GM23338 (cell line): ENCODE measurements around the gene KDM6A. TPM values are rescaled to one million over a fixed set of nuclear protein-coding genes. Genes with fewer than 3 reads are reported as not detected.
"Not testable (repeated sequence)": the region's sequence is repeated elsewhere in the genome, so short reads cannot be mapped to it uniquely, and the experiment has no call there.

Source experiments
- ATAC-seq: fragments of 200-7000 bp; cut with Tn5 transposase; 3 replicates; pipeline ENCODE4 v1.9.1; 2020
- DNase-seq: peaks from one replicate; pipeline ENCODE4 v3.0.0-alpha.2; 2015; ENCODE audit warnings: low spot score
- H2AFZ ChIP-seq: fragments of 200-600 bp; sonication (generic); 2 replicates; pipeline ENCODE4 v1.8.0; 2016; ENCODE audit warnings: antibody characterized with exemption, mild to moderate bottlenecking, moderate library complexity
- H3F3A ChIP-seq: fragments of 200-600 bp; sonication (generic); replicated peaks from 2 replicates; pipeline ENCODE4 v1.8.0; 2017; ENCODE audit warnings: antibody characterized with exemption, mixed run types, low read depth
- H3K27ac ChIP-seq: fragments of 200-600 bp; sonication (generic); 2 replicates; pipeline ENCODE4 v1.6.1; 2016; ENCODE audit warnings: low read depth
- H3K27me3 ChIP-seq: fragments of 200-600 bp; sonication (generic); 2 replicates; pipeline ENCODE4 v1.8.0; 2016; ENCODE audit warnings: mild to moderate bottlenecking, mixed run types, moderate library complexity; ENCODE audit not compliant: insufficient read depth
- H3K36me3 ChIP-seq: fragments of 200-600 bp; sonication (generic); 2 replicates; pipeline ENCODE4 v1.8.0; 2016; ENCODE audit warnings: mild to moderate bottlenecking; ENCODE audit not compliant: insufficient read depth
- H3K4me1 ChIP-seq: fragments of 200-600 bp; sonication (generic); 2 replicates; pipeline ENCODE4 v1.8.0; 2016; ENCODE audit warnings: mild to moderate bottlenecking, moderate library complexity; ENCODE audit not compliant: insufficient read depth
- H3K4me2 ChIP-seq: fragments of 200-600 bp; sonication (generic); 2 replicates; pipeline ENCODE4 v1.7.1; 2017; ENCODE audit warnings: mixed run types
- H3K4me3 ChIP-seq: fragments of 200-600 bp; sonication (generic); 2 replicates; pipeline ENCODE4 v1.6.1; 2016; ENCODE audit warnings: mixed run types
- H3K79me2 ChIP-seq: fragments of 200-600 bp; sonication (generic); replicated peaks from 2 replicates; pipeline ENCODE4 v1.8.0; 2017; ENCODE audit warnings: mild to moderate bottlenecking; ENCODE audit not compliant: insufficient read depth
- H3K9me2 ChIP-seq: fragments of 200-600 bp; sonication (generic); 2 replicates; pipeline ENCODE4 v1.8.0; 2017; ENCODE audit not compliant: insufficient read depth
- H4K20me1 ChIP-seq: fragments of 200-600 bp; sonication (generic); replicated peaks from 2 replicates; pipeline ENCODE4 v1.8.0; 2017; ENCODE audit warnings: mild to moderate bottlenecking; ENCODE audit not compliant: insufficient read depth
- H3K27ac Mint-ChIP-seq: 2 replicates; pipeline ENCODE4 v1.8.0; 2020; ENCODE audit warnings: inconsistent platforms, mild to moderate bottlenecking, moderate library complexity, mixed read lengths
- H3K27me3 Mint-ChIP-seq: 3 replicates; pipeline ENCODE4 v1.8.0; 2022; ENCODE audit warnings: low read depth, mild to moderate bottlenecking, moderate library complexity, mixed read lengths, inconsistent platforms; ENCODE audit not compliant: insufficient read depth, poor library complexity
- H3K36me3 Mint-ChIP-seq: 3 replicates; pipeline ENCODE4 v1.8.0; 2021; ENCODE audit warnings: low read depth, mild to moderate bottlenecking, inconsistent platforms, moderate library complexity, mixed read lengths
- H3K4me1 Mint-ChIP-seq: 3 replicates; pipeline ENCODE4 v1.8.0; 2020; ENCODE audit warnings: mild to moderate bottlenecking, inconsistent platforms, mixed read lengths
- H3K4me3 Mint-ChIP-seq: 3 replicates; pipeline ENCODE4 v1.8.0; 2021; ENCODE audit warnings: moderate library complexity, mild to moderate bottlenecking, inconsistent platforms, mixed read lengths
- H3K9me3 Mint-ChIP-seq: 3 replicates; pipeline ENCODE4 v1.8.0; 2020; ENCODE audit warnings: moderate library complexity, mild to moderate bottlenecking, inconsistent platforms, mixed read lengths
- EZH2 ChIP-seq: fragments of 200-600 bp; sonication (generic); IDR thresholded peaks from one replicate; pipeline ENCODE4 v1.8.0; 2017; ENCODE audit warnings: antibody characterized with exemption, mild to moderate bottlenecking, low read depth; ENCODE audit not compliant: unreplicated experiment
- EZH2phosphoT487 ChIP-seq: fragments of 200-600 bp; sonication (generic); IDR thresholded peaks from one replicate; pipeline ENCODE4 v1.8.1; 2018; ENCODE audit warnings: antibody characterized with exemption; ENCODE audit not compliant: unreplicated experiment
- ZNF331 ChIP-seq: fragments of 250-450 bp; sonication (Bioruptor Pico); IDR thresholded peaks from 2 replicates; pipeline ENCODE4 v1.5.0; 2020; ENCODE audit warnings: low read depth, mild to moderate bottlenecking, moderate library complexity
- polyA plus RNA-seq: library from polyadenylated mRNA; unstranded; fragments of >200 nt; fragmentation: Nextera tagmentation; extraction: Ambion mirVana; gene quantifications from 2 replicates; pipeline ENCODE4 v1.2.1, GENCODE V29; 2016
- total RNA-seq: library from RNA; depleted of rRNA; stranded (reverse); fragments of >200 nt; shearing (Covaris generic); gene quantifications from 2 replicates; pipeline ENCODE4 v1.2.3, GENCODE V29; 2014
- TF ChIP-seq, protein P1 (sequence below), 2 experiments: fragments of 200-600 bp in 1 of 2; sonication (generic) in 1 of 2; conservative IDR thresholded peaks; 2 replicates each; pipeline versions ENCODE4 v1.5.1 to v1.6.1; 2016 to 2017; ENCODE audit warnings: antibody characterized with exemption in 2 of 2, low read depth in 2 of 2, mild to moderate bottlenecking in 2 of 2, moderate library complexity in 1 of 2
- TF ChIP-seq, protein P2 (sequence below): fragments of 250-450 bp; sonication (Bioruptor Pico); IDR thresholded peaks from 2 replicates; pipeline ENCODE4 v1.5.0; 2020; ENCODE audit warnings: mild to moderate bottlenecking, moderate library complexity

The KDM6A gene
- total and polyA plus RNA-seq, 2 experiments from 2014 or later = 22.8 to 102 TPM

DNA sequence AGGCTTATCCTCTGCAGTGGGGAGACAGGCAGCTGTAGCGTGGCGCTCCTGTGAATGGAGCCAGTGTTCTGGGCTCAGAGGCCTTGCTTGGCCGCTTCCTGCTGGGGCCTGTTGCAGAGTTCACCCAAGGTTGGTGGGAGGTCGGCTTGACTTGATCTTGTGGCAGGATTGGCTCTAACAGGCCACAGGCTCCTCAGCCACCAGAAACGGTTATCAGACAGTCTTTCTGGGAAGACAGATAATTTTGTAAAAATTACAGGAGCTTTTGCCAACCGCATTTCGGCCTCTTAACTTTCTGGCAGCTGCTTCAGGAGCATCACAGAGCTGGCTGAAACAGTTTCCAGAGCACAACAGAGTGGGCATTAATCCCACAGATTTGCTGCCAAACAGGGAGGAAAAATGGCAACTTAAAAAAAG lies 261.3 kb downstream of the KDM6A start (continued):
- TF ChIP-seq, protein P1, sequence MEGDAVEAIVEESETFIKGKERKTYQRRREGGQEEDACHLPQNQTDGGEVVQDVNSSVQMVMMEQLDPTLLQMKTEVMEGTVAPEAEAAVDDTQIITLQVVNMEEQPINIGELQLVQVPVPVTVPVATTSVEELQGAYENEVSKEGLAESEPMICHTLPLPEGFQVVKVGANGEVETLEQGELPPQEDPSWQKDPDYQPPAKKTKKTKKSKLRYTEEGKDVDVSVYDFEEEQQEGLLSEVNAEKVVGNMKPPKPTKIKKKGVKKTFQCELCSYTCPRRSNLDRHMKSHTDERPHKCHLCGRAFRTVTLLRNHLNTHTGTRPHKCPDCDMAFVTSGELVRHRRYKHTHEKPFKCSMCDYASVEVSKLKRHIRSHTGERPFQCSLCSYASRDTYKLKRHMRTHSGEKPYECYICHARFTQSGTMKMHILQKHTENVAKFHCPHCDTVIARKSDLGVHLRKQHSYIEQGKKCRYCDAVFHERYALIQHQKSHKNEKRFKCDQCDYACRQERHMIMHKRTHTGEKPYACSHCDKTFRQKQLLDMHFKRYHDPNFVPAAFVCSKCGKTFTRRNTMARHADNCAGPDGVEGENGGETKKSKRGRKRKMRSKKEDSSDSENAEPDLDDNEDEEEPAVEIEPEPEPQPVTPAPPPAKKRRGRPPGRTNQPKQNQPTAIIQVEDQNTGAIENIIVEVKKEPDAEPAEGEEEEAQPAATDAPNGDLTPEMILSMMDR (conservative IDR thresholded peaks at IDR 0.05; ENCODE audit: low read depth in 2 of 2) = no peak
- TF ChIP-seq EZH2 = no peak

DNA sequence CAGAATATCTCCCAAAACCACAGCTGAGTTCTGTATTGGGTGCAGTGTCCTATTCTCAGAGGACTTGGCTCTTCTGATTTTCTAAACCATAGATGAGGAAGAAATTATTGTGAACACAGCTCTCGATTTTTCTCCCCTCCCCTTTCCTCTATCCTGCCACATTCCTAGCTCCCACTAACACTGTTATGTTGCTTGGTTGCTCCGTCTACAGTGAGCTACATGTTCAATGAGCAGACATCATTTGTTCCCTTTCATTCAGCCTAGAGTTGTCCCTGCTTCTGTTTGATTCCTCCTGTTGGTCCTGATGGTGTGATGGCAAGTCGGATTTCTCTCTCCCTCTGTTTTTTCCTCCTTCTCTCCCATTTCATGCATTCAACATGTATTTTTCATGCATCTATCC lies 261.8 kb downstream of the KDM6A start:
- H2AFZ ChIP-seq = no peak overlapping the region
- no peaks in the 10 kb centered on the region for H3K4me1 Mint-ChIP-seq
- peaks cover 4% of the 10 kb centered on the region; the same call in 2 of the 3 replicates for H3K9me3 Mint-ChIP-seq

DNA sequence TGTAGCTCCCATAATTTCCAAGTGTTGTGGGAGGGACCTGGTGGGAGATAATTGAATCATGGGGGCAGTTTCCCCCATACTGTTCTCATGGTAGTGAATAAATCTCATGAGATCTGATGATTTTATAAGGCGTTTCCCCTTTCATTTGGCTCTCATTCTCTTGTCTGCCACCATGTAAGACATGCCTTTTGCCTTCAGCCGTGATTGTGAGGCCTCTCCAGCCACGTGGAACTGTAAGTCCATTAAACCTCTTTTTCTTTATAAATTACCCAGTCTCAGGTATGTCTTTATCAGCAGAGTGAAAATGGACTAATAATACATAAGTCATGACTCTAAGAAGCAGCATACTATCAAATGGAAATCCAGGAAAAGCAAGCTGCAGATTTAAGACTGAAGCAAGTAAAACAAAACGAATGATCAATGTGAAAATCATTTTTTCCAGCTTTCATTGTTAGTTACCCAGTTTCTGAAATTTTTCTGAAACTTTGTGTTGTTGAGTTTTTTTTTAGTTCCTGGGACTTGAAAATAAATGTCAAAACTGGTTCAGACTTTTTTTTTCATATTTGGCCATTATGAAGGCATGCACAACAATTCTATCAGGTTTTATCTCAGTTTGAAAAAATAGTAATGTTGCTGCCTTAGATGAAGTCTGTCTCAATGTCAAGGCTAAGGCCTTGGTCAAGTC lies 262.5 kb downstream of the KDM6A start:
- H3K27me3 ChIP-seq, H3K27me3 Mint-ChIP-seq, H3K4me3 ChIP-seq, H3K4me1 ChIP-seq, H4K20me1 ChIP-seq, H3K4me2 ChIP-seq, H3K79me2 ChIP-seq, H3K27ac Mint-ChIP-seq, H3K9me2 ChIP-seq, H3K9me3 Mint-ChIP-seq, H3K4me3 Mint-ChIP-seq, H3F3A ChIP-seq, DNase-seq, H2AFZ ChIP-seq, H3K27ac ChIP-seq, H3K36me3 Mint-ChIP-seq, H3K4me1 Mint-ChIP-seq, H3K36me3 ChIP-seq, ATAC-seq: not testable (repeated sequence)

More for the DNA sequence above, 261.8 kb downstream of the KDM6A start:
- no peak overlapping the region for H3K4me3 ChIP-seq
- no peaks in the 10 kb centered on the region for H3K9me2 ChIP-seq
- no peaks in the 10 kb centered on the region; the same call in 2 of the 3 replicates for H3K36me3 Mint-ChIP-seq
- TF ChIP-seq ZNF331 = no peak
- H3K4me1 ChIP-seq = no peaks in the 10 kb centered on the region
- no peaks in the 10 kb centered on the region for H4K20me1 ChIP-seq
- H3K27ac Mint-ChIP-seq = no peak overlapping the region
- no peak overlapping the region for H3K4me3 Mint-ChIP-seq
- H3K36me3 ChIP-seq = no peaks in the 10 kb centered on the region
- no peak for ATAC-seq
- no peak overlapping the region for H3K4me2 ChIP-seq
- H3K27me3 ChIP-seq = no peaks in the 10 kb centered on the region
- H3K79me2 ChIP-seq = no peaks in the 10 kb centered on the region
- DNase-seq = no peak
- peaks cover 1% of the 10 kb centered on the region for H3K27me3 Mint-ChIP-seq
- no peaks in the 10 kb centered on the region for H3F3A ChIP-seq
- no peak overlapping the region for H3K27ac ChIP-seq

DNA sequence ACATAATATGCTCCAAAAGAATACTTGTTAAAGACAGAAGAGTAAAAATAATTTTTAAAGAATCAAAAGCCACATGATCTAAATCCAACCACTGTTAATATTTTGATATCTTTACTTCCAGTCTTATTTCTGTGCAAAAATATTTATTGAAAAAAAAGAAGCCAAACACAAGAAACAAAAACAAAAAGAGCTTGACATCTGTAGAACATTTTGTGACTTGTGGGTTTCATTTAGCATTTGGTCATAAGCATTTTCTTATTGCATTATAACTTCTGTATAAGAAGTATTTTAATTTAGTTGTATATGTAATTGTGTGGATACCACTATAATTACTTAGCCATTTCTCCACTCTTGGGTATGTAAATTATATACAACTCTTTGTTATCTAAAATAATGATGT lies 264.5 kb downstream of the KDM6A start:
- Histone ChIP-seq H3K27me3 (no peaks in the 10 kb centered on the region), H3K4me3 (no peak overlapping the region), H3K27ac (no peak overlapping the region), H4K20me1 (no peaks in the 10 kb centered on the region), H3F3A (no peaks in the 10 kb centered on the region), H2AFZ (no peak overlapping the region), H3K79me2 (no peaks in the 10 kb centered on the region), H3K9me2 (no peaks in the 10 kb centered on the region), H3K36me3 (no peaks in the 10 kb centered on the region), H3K4me2 (no peak overlapping the region), H3K4me1 (no peaks in the 10 kb centered on the region)
- Mint-ChIP-seq H3K4me1 (no peaks in the 10 kb centered on the region), H3K9me3 (no peaks in the 10 kb centered on the region; the same call in 2 of the 3 replicates), H3K27ac (no peak overlapping the region), H3K36me3 (no peaks in the 10 kb centered on the region), H3K4me3 (no peak overlapping the region), H3K27me3 (peaks cover 1% of the 10 kb centered on the region)
- DNase-seq = no peak
- no peak for ATAC-seq
- no peak for TF ChIP-seq EZH2phosphoT487
- TF ChIP-seq, protein P2, sequence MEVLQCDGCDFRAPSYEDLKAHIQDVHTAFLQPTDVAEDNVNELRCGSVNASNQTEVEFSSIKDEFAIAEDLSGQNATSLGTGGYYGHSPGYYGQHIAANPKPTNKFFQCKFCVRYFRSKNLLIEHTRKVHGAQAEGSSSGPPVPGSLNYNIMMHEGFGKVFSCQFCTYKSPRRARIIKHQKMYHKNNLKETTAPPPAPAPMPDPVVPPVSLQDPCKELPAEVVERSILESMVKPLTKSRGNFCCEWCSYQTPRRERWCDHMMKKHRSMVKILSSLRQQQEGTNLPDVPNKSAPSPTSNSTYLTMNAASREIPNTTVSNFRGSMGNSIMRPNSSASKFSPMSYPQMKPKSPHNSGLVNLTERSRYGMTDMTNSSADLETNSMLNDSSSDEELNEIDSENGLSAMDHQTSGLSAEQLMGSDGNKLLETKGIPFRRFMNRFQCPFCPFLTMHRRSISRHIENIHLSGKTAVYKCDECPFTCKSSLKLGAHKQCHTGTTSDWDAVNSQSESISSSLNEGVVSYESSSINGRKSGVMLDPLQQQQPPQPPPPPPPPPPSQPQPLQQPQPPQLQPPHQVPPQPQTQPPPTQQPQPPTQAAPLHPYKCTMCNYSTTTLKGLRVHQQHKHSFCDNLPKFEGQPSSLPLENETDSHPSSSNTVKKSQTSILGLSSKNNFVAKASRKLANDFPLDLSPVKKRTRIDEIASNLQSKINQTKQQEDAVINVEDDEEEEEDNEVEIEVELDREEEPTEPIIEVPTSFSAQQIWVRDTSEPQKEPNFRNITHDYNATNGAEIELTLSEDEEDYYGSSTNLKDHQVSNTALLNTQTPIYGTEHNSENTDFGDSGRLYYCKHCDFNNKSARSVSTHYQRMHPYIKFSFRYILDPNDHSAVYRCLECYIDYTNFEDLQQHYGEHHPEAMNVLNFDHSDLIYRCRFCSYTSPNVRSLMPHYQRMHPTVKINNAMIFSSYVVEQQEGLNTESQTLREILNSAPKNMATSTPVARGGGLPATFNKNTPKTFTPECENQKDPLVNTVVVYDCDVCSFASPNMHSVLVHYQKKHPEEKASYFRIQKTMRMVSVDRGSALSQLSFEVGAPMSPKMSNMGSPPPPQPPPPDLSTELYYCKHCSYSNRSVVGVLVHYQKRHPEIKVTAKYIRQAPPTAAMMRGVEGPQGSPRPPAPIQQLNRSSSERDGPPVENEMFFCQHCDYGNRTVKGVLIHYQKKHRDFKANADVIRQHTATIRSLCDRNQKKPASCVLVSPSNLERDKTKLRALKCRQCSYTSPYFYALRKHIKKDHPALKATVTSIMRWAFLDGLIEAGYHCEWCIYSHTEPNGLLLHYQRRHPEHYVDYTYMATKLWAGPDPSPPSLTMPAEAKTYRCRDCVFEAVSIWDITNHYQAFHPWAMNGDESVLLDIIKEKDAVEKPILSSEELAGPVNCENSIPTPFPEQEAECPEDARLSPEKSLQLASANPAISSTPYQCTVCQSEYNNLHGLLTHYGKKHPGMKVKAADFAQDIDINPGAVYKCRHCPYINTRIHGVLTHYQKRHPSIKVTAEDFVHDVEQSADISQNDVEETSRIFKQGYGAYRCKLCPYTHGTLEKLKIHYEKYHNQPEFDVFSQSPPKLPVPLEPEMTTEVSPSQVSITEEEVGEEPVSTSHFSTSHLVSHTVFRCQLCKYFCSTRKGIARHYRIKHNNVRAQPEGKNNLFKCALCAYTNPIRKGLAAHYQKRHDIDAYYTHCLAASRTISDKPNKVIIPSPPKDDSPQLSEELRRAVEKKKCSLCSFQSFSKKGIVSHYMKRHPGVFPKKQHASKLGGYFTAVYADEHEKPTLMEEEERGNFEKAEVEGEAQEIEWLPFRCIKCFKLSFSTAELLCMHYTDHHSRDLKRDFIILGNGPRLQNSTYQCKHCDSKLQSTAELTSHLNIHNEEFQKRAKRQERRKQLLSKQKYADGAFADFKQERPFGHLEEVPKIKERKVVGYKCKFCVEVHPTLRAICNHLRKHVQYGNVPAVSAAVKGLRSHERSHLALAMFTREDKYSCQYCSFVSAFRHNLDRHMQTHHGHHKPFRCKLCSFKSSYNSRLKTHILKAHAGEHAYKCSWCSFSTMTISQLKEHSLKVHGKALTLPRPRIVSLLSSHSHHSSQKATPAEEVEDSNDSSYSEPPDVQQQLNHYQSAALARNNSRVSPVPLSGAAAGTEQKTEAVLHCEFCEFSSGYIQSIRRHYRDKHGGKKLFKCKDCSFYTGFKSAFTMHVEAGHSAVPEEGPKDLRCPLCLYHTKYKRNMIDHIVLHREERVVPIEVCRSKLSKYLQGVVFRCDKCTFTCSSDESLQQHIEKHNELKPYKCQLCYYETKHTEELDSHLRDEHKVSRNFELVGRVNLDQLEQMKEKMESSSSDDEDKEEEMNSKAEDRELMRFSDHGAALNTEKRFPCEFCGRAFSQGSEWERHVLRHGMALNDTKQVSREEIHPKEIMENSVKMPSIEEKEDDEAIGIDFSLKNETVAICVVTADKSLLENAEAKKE = no peak
